ENCODE measurements around the gene PDHB. TPM values are rescaled to one million over a fixed set of nuclear protein-coding genes. Genes with fewer than 3 reads are reported as not detected.

PDHB gene
- total and polyA plus RNA-seq, 9 donors: 24.4 to 98.4 (median 36.4) TPM

DNA sequence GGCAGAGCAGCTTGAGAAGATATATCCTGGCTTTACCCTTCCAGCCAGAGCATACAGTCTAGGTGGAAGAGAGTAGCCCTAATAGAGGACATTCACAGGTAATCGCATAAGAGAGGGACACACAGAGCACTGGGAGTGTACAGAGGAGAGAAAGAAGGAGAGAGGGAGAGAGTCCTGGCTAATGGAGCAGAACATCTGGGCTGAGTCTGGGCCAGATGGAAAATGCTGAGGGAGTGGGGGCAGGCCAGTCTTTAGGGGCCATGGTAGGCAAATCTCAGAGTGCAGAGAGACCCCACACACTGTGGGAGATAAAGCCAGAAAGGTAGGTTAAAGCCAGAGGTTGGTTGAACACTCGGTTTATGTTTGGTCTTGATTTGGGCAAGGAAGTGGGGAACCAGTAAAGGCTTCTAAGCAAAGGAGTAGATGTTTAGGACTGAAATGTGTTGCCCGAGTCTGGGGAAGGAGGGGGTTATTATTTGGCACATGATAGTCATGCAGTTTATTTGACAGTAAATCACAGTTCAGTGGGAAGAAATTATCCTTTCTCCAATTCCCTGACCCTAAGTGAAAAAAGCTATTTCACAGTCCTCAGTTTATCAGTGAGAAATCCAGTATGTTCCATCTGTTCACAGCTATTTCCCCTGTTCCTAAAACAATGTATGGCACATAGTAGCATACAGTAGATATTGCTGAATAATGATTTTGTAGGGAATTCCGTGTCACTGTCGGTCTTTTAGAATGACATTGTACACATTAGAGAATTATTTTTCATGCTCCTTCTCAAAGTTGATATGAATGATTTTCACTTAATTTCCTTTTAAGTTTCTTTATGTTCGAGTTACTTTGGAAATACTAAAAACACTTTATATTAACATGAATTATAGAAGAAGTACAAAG is 45.7 kb downstream of the PDHB start:
- TF ChIP-seq POLR2A (IDR thresholded peaks at IDR 0.05) (no peak), EP300 (IDR thresholded peaks at IDR 0.05) (no peak)
- TF ChIP-seq, protein P1, sequence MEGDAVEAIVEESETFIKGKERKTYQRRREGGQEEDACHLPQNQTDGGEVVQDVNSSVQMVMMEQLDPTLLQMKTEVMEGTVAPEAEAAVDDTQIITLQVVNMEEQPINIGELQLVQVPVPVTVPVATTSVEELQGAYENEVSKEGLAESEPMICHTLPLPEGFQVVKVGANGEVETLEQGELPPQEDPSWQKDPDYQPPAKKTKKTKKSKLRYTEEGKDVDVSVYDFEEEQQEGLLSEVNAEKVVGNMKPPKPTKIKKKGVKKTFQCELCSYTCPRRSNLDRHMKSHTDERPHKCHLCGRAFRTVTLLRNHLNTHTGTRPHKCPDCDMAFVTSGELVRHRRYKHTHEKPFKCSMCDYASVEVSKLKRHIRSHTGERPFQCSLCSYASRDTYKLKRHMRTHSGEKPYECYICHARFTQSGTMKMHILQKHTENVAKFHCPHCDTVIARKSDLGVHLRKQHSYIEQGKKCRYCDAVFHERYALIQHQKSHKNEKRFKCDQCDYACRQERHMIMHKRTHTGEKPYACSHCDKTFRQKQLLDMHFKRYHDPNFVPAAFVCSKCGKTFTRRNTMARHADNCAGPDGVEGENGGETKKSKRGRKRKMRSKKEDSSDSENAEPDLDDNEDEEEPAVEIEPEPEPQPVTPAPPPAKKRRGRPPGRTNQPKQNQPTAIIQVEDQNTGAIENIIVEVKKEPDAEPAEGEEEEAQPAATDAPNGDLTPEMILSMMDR (IDR thresholded peaks at IDR 0.05): no peak
- peaks cover 11% of the 10 kb centered on the region for H3K4me1 ChIP-seq (ENCODE audit: insufficient read depth)

GRCh38 chr3:58386626-58387365 is 46.8 kb downstream of the PDHB start:
- no peaks in the 10 kb centered on the region for H3K36me3 ChIP-seq

More for the DNA sequence above, 45.7 kb downstream of the PDHB start:
- H3K27me3 ChIP-seq: no peaks in the 10 kb centered on the region
- H3K9me3 ChIP-seq: no peaks in the 10 kb centered on the region
- H3K27ac ChIP-seq: peak overlapping the region in 1 of 2 donors; percentile 60
- H3K36me3 ChIP-seq: no peaks in the 10 kb centered on the region
- DNase-seq: no peak
- intact Hi-C loops (cut with DNase I): no loop called here
- 23 to 31% (median 26%) methylated on average over 6 of the region's 6 CpGs for WGBS, 3 donors
- no peak overlapping the region for H3K4me3 ChIP-seq

GRCh38 chr3:58384381-58385090 is 49.1 kb downstream of the PDHB start:
- Histone ChIP-seq H3K9me3 (no peaks in the 10 kb centered on the region), H3K4me1 (ENCODE audit: insufficient read depth) (peaks cover 6% of the 10 kb centered on the region), H3K4me3 (no peak overlapping the region), H3K27ac (no peak overlapping the region), H3K36me3 (no peaks in the 10 kb centered on the region), H3K27me3 (no peaks in the 10 kb centered on the region)
- intact Hi-C loops (cut with DNase I): no loop called here
- DNase-seq: no peak
- TF ChIP-seq, protein P1 (IDR thresholded peaks at IDR 0.05): no peak
- WGBS, 3 donors: 70 to 80% (median 75%) methylated on average over 3 of the region's 3 CpGs

More at GRCh38 chr3:58386626-58387365, 46.8 kb downstream of the PDHB start:
- Histone ChIP-seq H3K4me3 (no peak overlapping the region), H3K27ac (peak overlapping the region in 1 of 2 donors; percentile 60), H3K27me3 (no peaks in the 10 kb centered on the region), H3K4me1 (ENCODE audit: insufficient read depth) (peaks cover 6% of the 10 kb centered on the region), H3K9me3 (no peaks in the 10 kb centered on the region)
- TF ChIP-seq, protein P1 (IDR thresholded peaks at IDR 0.05): no peak
- TF ChIP-seq EP300 (IDR thresholded peaks at IDR 0.05): no peak
- TF ChIP-seq POLR2A (IDR thresholded peaks at IDR 0.05): no peak
- DNase-seq: peak in 1 of 5 donors; percentile 24
- WGBS, 3 donors: 58 to 67% (median 61%) methylated on average over 3 of the region's 3 CpGs
- intact Hi-C loops (cut with DNase I): no loop called here

GRCh38 chr3:58383904-58384303 is 49.7 kb downstream of the PDHB start:
- no peaks in the 10 kb centered on the region for H3K36me3 ChIP-seq
- 36 to 47% (median 41%) methylated on average over 4 of the region's 4 CpGs for WGBS, 3 donors
- H3K4me1 ChIP-seq (ENCODE audit: insufficient read depth): peaks cover 6% of the 10 kb centered on the region
- H3K9me3 ChIP-seq: no peaks in the 10 kb centered on the region
- no peak overlapping the region for H3K27ac ChIP-seq
- intact Hi-C loops (cut with DNase I): no loop called here
- TF ChIP-seq EP300 (IDR thresholded peaks at IDR 0.05) (no peak), POLR2A (IDR thresholded peaks at IDR 0.05) (no peak)
- TF ChIP-seq, protein P1 (IDR thresholded peaks at IDR 0.05): no peak
- DNase-seq: no peak
- no peak overlapping the region for H3K4me3 ChIP-seq
- no peaks in the 10 kb centered on the region for H3K27me3 ChIP-seq
